OCI-LY7 (cell line): ENCODE measurements around the gene MACROD2. TPM values are rescaled to one million over a fixed set of nuclear protein-coding genes. Genes with fewer than 3 reads are reported as not detected.

Experiments used
- BruUV-seq: library from RNA; stranded (reverse); fragments of 400-500 nt; replicated peaks from 2 replicates; lab custom pipeline; 2021; lab: Mats Ljungman, UMichigan
- CTCF ChIA-PET: fragments of 300-600 bp; sonication (Branson Sonifier 250); formaldehyde crosslinking; loops from one replicate; lab custom pipeline; 2022; ENCODE audit warnings: antibody characterized with exemption; ENCODE audit not compliant: unreplicated experiment; lab: Charles Lee
- POLR2A ChIA-PET: fragments of 300-600 bp; sonication (Branson Sonifier 250); formaldehyde crosslinking; loops from one replicate; lab custom pipeline; 2022; ENCODE audit warnings: antibody characterized with exemption; lab: Charles Lee
- DNase-seq: peaks from one replicate; pipeline ENCODE4 v3.0.0-alpha.2; 2015; ENCODE audit warnings: low spot score
- H2AFZ ChIP-seq: fragments of 200-600 bp; sonication (generic), shearing (Covaris generic); 2 replicates; pipeline ENCODE4 v1.6.1; 2014; ENCODE audit warnings: mild to moderate bottlenecking, antibody characterized with exemption, low read length, moderate library complexity
- H3K27ac ChIP-seq: fragments of 200-600 bp; sonication (generic); 2 replicates; pipeline ENCODE4 v1.5.1; 2014; ENCODE audit warnings: mixed run types, low read depth, mild to moderate bottlenecking, moderate library complexity, low read length, inconsistent platforms; ENCODE audit not compliant: poor library complexity, severe bottlenecking
- H3K36me3 ChIP-seq: fragments of 200-600 bp; sonication (generic); 2 replicates; pipeline ENCODE4 v1.6.1; 2014; ENCODE audit warnings: mild to moderate bottlenecking, antibody characterized with exemption, low read length, moderate library complexity, mixed read lengths; ENCODE audit not compliant: insufficient read depth
- H3K4me1 ChIP-seq: fragments of 200-600 bp; sonication (generic); 2 replicates; pipeline ENCODE4 v1.5.1; 2014; ENCODE audit warnings: mild to moderate bottlenecking, low read length; ENCODE audit not compliant: insufficient read depth, poor library complexity, severe bottlenecking
- H3K4me2 ChIP-seq: fragments of 200-600 bp; sonication (generic); 2 replicates; pipeline ENCODE4 v1.6.1; 2014; ENCODE audit warnings: mild to moderate bottlenecking, low read length
- H3K4me3 ChIP-seq: fragments of 200-600 bp; sonication (generic); 2 replicates; pipeline ENCODE4 v1.5.1; 2014; ENCODE audit warnings: mild to moderate bottlenecking, low read depth, low read length; ENCODE audit not compliant: poor library complexity, severe bottlenecking
- H3K79me2 ChIP-seq: fragments of 200-600 bp; sonication (generic); 2 replicates; pipeline ENCODE4 v1.6.1; 2016; ENCODE audit warnings: low read depth, mild to moderate bottlenecking, low read length, moderate library complexity, mixed read lengths; ENCODE audit not compliant: insufficient read depth
- H3K9me2 ChIP-seq: fragments of 200-600 bp; sonication (generic); 2 replicates; pipeline ENCODE4 v1.6.1; 2016; ENCODE audit warnings: mild to moderate bottlenecking, low read length, mixed read lengths; ENCODE audit not compliant: insufficient read depth
- H3K9me3 ChIP-seq: fragments of 200-600 bp; sonication (generic); 2 replicates; pipeline ENCODE4 v1.6.1; 2014; ENCODE audit warnings: mild to moderate bottlenecking, mixed run types, low read length, mixed read lengths
- H4K20me1 ChIP-seq: fragments of 200-600 bp; sonication (generic); 2 replicates; pipeline ENCODE4 v1.6.1; 2014; ENCODE audit warnings: mild to moderate bottlenecking, antibody characterized with exemption, low read length, moderate library complexity, mixed read lengths; ENCODE audit not compliant: insufficient read depth
- CTCF ChIP-seq: fragments of 200-600 bp; sonication (generic); conservative IDR thresholded peaks from 2 replicates; pipeline ENCODE4 v1.5.1; 2014; ENCODE audit warnings: mild to moderate bottlenecking, antibody characterized with exemption, low read length, moderate library complexity, mixed read lengths
- EZH2phosphoT487 ChIP-seq: fragments of 200-600 bp; sonication (generic); IDR thresholded peaks from 2 replicates; pipeline ENCODE4 v1.6.1; 2018; ENCODE audit warnings: low read depth, borderline replicate concordance, mild to moderate bottlenecking, mixed run types, antibody characterized with exemption, low read length, moderate library complexity, mixed read lengths
- intact Hi-C: fragments of 100-400 bp; cut with micrococcal nuclease; formaldehyde crosslinking; loops from one replicate; pipeline ENCODE4 v1.10.0; 2022; ENCODE audit not compliant: unreplicated experiment
- total RNA-seq, 2 experiments: library from RNA; depleted of rRNA in 1 of 2; stranded (reverse); fragments of >200 nt in 1 of 2; shearing (Covaris generic) in 1 of 2; gene quantifications; 2 replicates each; pipeline ENCODE4 v1.2.3, GENCODE V29; 2014 to 2022

The MACROD2 gene
- total RNA-seq, 2 experiments from 2014 or later, result 0.09 to 4.5 TPM

DNA sequence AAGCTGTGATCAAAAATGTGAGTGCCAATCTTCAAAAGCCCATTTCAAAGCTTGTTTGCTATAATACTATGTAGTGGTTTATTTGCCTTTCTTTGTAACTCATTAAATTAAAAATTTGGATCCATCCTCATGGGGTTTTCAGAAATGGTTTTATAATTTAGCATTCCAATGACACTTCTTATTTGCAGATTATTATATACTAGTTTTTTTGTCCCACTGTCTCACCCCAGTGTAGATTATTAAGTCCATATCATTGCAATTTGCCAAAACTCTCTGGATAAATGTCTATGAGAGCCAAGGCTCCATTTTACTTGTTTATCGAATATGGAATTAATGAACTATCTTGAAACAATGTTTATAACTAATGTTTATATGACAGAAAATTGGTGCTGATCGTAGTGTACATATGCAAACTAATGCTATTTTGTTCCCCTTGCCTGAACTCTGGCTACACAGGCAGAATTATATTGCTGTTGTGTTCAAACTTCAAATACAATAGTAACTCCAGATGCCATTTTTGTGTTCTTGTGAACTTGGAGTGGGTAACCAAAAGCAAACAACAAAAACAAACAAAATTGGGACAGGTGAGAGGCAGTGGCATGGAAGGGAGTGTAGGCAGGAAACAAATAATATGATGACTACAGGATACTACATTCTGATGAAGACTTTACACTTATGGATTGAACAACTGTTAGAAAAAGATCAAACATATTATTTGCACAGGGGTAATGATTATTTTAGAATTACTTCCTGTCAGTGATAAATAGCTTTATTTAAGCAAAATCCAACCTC lies 649.2 kb downstream of the MACROD2 start:
- no peaks in the 10 kb centered on the region for H4K20me1 ChIP-seq
- H2AFZ ChIP-seq, result no peak overlapping the region
- no peak for DNase-seq
- H3K79me2 ChIP-seq, result no peaks in the 10 kb centered on the region
- H3K27ac ChIP-seq, result no peak overlapping the region
- no peaks in the 10 kb centered on the region for H3K4me1 ChIP-seq
- ChIA-PET CTCF (no interaction called here), POLR2A (no interaction called here)
- H3K4me2 ChIP-seq, result no peak overlapping the region
- no peak for TF ChIP-seq EZH2phosphoT487
- no peak for TF ChIP-seq CTCF
- intact Hi-C loops, result no loop called here
- no peak overlapping the region for H3K4me3 ChIP-seq
- H3K9me3 ChIP-seq, result no peaks in the 10 kb centered on the region
- H3K9me2 ChIP-seq, result no peaks in the 10 kb centered on the region
- no peaks in the 10 kb centered on the region for H3K36me3 ChIP-seq
- BruUV-seq, result no TSS peak

DNA sequence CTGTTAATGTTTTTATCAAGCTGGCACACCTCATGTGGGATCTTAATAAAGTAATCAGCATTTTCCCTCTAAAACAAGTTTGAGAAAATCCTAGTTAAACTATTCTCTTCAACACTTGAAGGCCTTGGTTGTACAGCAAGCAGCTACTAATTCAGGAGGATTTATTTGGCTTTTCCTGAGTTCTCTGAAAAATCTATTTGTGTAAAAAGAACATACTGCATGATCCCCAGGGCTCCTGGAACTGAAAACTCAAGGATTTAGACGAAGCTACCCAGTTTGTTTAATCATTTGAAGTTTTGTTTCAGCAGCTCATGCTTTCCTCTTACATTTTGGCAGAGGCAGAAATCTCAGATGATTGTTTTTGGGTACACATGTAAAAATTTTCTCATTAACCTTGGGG lies 651.7 kb downstream of the MACROD2 start:
- no peak overlapping the region for H3K27ac ChIP-seq
- H3K9me3 ChIP-seq, result no peaks in the 10 kb centered on the region
- H3K36me3 ChIP-seq, result no peaks in the 10 kb centered on the region
- DNase-seq, result no peak
- H3K9me2 ChIP-seq, result no peaks in the 10 kb centered on the region
- H3K4me2 ChIP-seq, result no peak overlapping the region
- H2AFZ ChIP-seq, result no peak overlapping the region
- no peaks in the 10 kb centered on the region for H3K79me2 ChIP-seq
- ChIA-PET POLR2A (no interaction called here), CTCF (no interaction called here)
- BruUV-seq, result no TSS peak
- TF ChIP-seq CTCF (no peak), EZH2phosphoT487 (no peak)
- H3K4me3 ChIP-seq, result no peak overlapping the region
- intact Hi-C loops, result no loop called here
- H3K4me1 ChIP-seq, result no peaks in the 10 kb centered on the region
- no peaks in the 10 kb centered on the region for H4K20me1 ChIP-seq

GRCh38 chr20:14649662-14650061 lies 654.3 kb downstream of the MACROD2 start:
- Histone ChIP-seq H3K36me3 (no peaks in the 10 kb centered on the region), H3K79me2 (no peaks in the 10 kb centered on the region), H3K9me3 (no peaks in the 10 kb centered on the region), H3K4me3 (no peak overlapping the region), H2AFZ (no peak overlapping the region), H3K4me2 (no peak overlapping the region), H3K4me1 (no peaks in the 10 kb centered on the region), H4K20me1 (no peaks in the 10 kb centered on the region), H3K9me2 (no peaks in the 10 kb centered on the region), H3K27ac (no peak overlapping the region)
- TF ChIP-seq EZH2phosphoT487 (no peak), CTCF (no peak)
- ChIA-PET CTCF (no interaction called here), POLR2A (no interaction called here)
- intact Hi-C loops, result no loop called here
- no peak for DNase-seq
- no TSS peak for BruUV-seq
